Fibroblast of lung (primary cell): ENCODE measurements around the gene TMCO2. TPM values are rescaled to one million over a fixed set of nuclear protein-coding genes. Genes with fewer than 3 reads are reported as not detected.

ENCODE experiments used
- DNase-seq, 2 donors: peaks; one replicate each; pipeline versions ENCODE4 v3.0.0 to v3.0.0-alpha.2; 2010; ENCODE audit warnings: low read depth in 2 of 2
- H2AFZ ChIP-seq: 2 replicates; pipeline ENCODE4 v1.5.1; 2012; ENCODE audit warnings: low read length, control low read depth, inconsistent platforms
- H3K27ac ChIP-seq: 2 replicates; pipeline ENCODE4 v1.5.1; 2011; ENCODE audit warnings: low read length, control low read depth; ENCODE audit not compliant: insufficient read depth
- H3K27me3 ChIP-seq: 2 replicates; pipeline ENCODE4 v1.5.1; 2011; ENCODE audit warnings: mild to moderate bottlenecking, low read length; ENCODE audit not compliant: control insufficient read depth, insufficient read depth
- H3K36me3 ChIP-seq: 2 replicates; pipeline ENCODE4 v1.5.1; 2011; ENCODE audit warnings: low read length; ENCODE audit not compliant: control insufficient read depth, insufficient read depth
- H3K4me1 ChIP-seq: 2 replicates; pipeline ENCODE4 v1.5.1; 2011; ENCODE audit warnings: low read length; ENCODE audit not compliant: control insufficient read depth, insufficient read depth; ENCODE audit errors: extremely low read depth
- H3K4me2 ChIP-seq: 2 replicates; pipeline ENCODE4 v1.5.1; 2011; ENCODE audit warnings: low read length, control low read depth; ENCODE audit not compliant: insufficient read depth; ENCODE audit errors: extremely low read depth
- H3K4me3 ChIP-seq, 4 experiments: fragments of 200-600 bp in 1 of 4; sonication (generic) in 1 of 4; replicated peaks in 1 of 4; 2 replicates each; pipeline ENCODE4 v1.5.1; 2011 to 2016; ENCODE audit warnings: low read length in 4 of 4, low read depth in 3 of 4, mild to moderate bottlenecking in 3 of 4, control low read depth in 2 of 4, inconsistent platforms in 1 of 4, mixed read lengths in 1 of 4; ENCODE audit not compliant: insufficient read depth in 1 of 4; ENCODE audit errors: control extremely low read depth in 1 of 4
- H3K79me2 ChIP-seq: 2 replicates; pipeline ENCODE4 v1.5.1; 2012; ENCODE audit warnings: mild to moderate bottlenecking, low read length, inconsistent platforms; ENCODE audit not compliant: control insufficient read depth, insufficient read depth
- H3K9ac ChIP-seq: 2 replicates; pipeline ENCODE4 v1.5.1; 2011; ENCODE audit warnings: mild to moderate bottlenecking, low read length, control low read depth; ENCODE audit not compliant: insufficient read depth
- H3K9me3 ChIP-seq: 2 replicates; pipeline ENCODE4 v1.5.1; 2012; ENCODE audit warnings: low read depth, low read length; ENCODE audit not compliant: control insufficient read depth, insufficient read depth
- H4K20me1 ChIP-seq: 2 replicates; pipeline ENCODE4 v1.5.1; 2011; ENCODE audit warnings: low read length; ENCODE audit not compliant: control insufficient read depth, insufficient read depth; ENCODE audit errors: extremely low read depth
- CTCF ChIP-seq, 2 donors: IDR thresholded peaks in 1 of 2; conservative IDR thresholded peaks in 1 of 2; 1 replicate in 1 of 2; 2 replicates in 1 of 2; pipeline ENCODE4 v1.5.1; 2011 to 2012; ENCODE audit warnings: low read length in 2 of 2, control low read depth in 1 of 2, inconsistent platforms in 1 of 2, low read depth in 1 of 2, mild to moderate bottlenecking in 1 of 2
- EZH2 ChIP-seq: IDR thresholded peaks from 2 replicates; pipeline ENCODE4 v1.5.1; 2012; ENCODE audit warnings: low read length, control low read depth, mild to moderate bottlenecking; ENCODE audit errors: missing control alignments
- polyA minus RNA-seq: library from RNA; depleted of rRNA, polyadenylated mRNA; stranded (reverse); fragments of >200 nt; gene quantifications from 2 replicates; pipeline ENCODE4 v1.2.3, GENCODE V29; 2011; ENCODE audit warnings: low replicate concordance
- polyA plus RNA-seq, 2 donors: library from polyadenylated mRNA; depleted of rRNA in 1 of 2; stranded (reverse) in 1 of 2; unstranded in 1 of 2; fragments of >200 nt; gene quantifications; 2 replicates each; pipeline ENCODE4 v1.2.1, GENCODE V29; 2011 to 2012; ENCODE audit warnings: missing spikeins in 1 of 2
- total RNA-seq: library from RNA; depleted of rRNA; stranded (reverse); fragments of >200 nt; gene quantifications from 2 replicates; pipeline ENCODE4 v1.2.1, GENCODE V29; 2014

Gene TMCO2
- not detected in 2 replicates for total RNA-seq
- polyA plus RNA-seq, result not detected in 2 replicates
- polyA plus RNA-seq (2012), result not detected in 2 replicates
- not detected in 2 replicates for polyA minus RNA-seq

GRCh38 chr1:40247655-40248054, at the start of gene TMCO2:
Gene TMCO2, plus strand, starts transcription at chr1:40247937. Its CDS starts 57 bp downstream, at chr1:40247994.
- no peaks in the 10 kb centered on the region for H3K79me2 ChIP-seq
- H3K4me2 ChIP-seq, result no peak within 1 kb of the TSS
- H3K9ac ChIP-seq, result no peak within 1 kb of the TSS
- H3K4me3 ChIP-seq, result no peak within 1 kb of the TSS
- H2AFZ ChIP-seq, result no peak within 1 kb of the TSS
- peaks cover 3% of the 10 kb centered on the region for H3K4me1 ChIP-seq
- H3K27ac ChIP-seq, result no peak within 1 kb of the TSS
- no peaks in the 10 kb centered on the region for H3K9me3 ChIP-seq
- H3K27me3 ChIP-seq, result no peaks in the 10 kb centered on the region
- DNase-seq, result no peak
- H3K36me3 ChIP-seq, result no peaks in the 10 kb centered on the region
- TF ChIP-seq EZH2 (no peak), CTCF (conservative IDR thresholded peaks at IDR 0.05 in 1 of 2, IDR thresholded peaks at IDR 0.05 in 1 of 2; ENCODE audit: low read depth in 1 of 2, low read length in 2 of 2) (no peak)
- no peaks in the 10 kb centered on the region for H4K20me1 ChIP-seq

- no peaks in the 10 kb centered on the region for H3K9me3 ChIP-seq
- H3K4me1 ChIP-seq, result no peaks in the 10 kb centered on the region
- H3K27ac ChIP-seq, result no peak overlapping the region
- no peaks in the 10 kb centered on the region for H4K20me1 ChIP-seq
- no peak overlapping the region for H3K4me3 ChIP-seq
- no peak overlapping the region for H2AFZ ChIP-seq
- H3K9ac ChIP-seq, result no peak overlapping the region
- DNase-seq, result no peak
- no peak overlapping the region for H3K4me2 ChIP-seq
- H3K79me2 ChIP-seq, result no peaks in the 10 kb centered on the region
- H3K27me3 ChIP-seq, result no peaks in the 10 kb centered on the region
- TF ChIP-seq EZH2 (no peak), CTCF (conservative IDR thresholded peaks at IDR 0.05 in 1 of 2, IDR thresholded peaks at IDR 0.05 in 1 of 2; ENCODE audit: low read depth in 1 of 2, low read length in 2 of 2) (no peak)
- peaks cover 2% of the 10 kb centered on the region for H3K36me3 ChIP-seq
Measured at GRCh38 chr1:40199126-40199525, 48.6 kb upstream of the TMCO2 start.

GRCh38 chr1:40204856-40205255, 42.9 kb upstream of the TMCO2 start:
- Histone ChIP-seq H3K4me1 (no peaks in the 10 kb centered on the region), H3K79me2 (no peaks in the 10 kb centered on the region), H4K20me1 (no peaks in the 10 kb centered on the region), H3K27ac (no peak overlapping the region), H3K9ac (no peak overlapping the region), H3K27me3 (no peaks in the 10 kb centered on the region), H3K36me3 (no peaks in the 10 kb centered on the region), H3K9me3 (no peaks in the 10 kb centered on the region), H3K4me2 (no peak overlapping the region), H2AFZ (no peak overlapping the region), H3K4me3 (no peak overlapping the region)
- TF ChIP-seq EZH2 (no peak), CTCF (conservative IDR thresholded peaks at IDR 0.05 in 1 of 2, IDR thresholded peaks at IDR 0.05 in 1 of 2; ENCODE audit: low read depth in 1 of 2, low read length in 2 of 2) (no peak)
- DNase-seq, result no peak
